Panc1 (cell line): ENCODE measurements around the gene EFCAB7.

Experiments used
- CTCF ChIP-seq: fragments of 450-650 bp; IDR thresholded peaks from 2 replicates; pipeline ENCODE4 v1.5.1; 2017; ENCODE audit warnings: mild to moderate bottlenecking
- POLR2AphosphoS5 ChIP-seq: IDR thresholded peaks from 2 replicates; pipeline ENCODE4 v1.6.1; 2012; ENCODE audit warnings: mild to moderate bottlenecking, low read depth, low read length, moderate library complexity
- REST ChIP-seq, 2 experiments: IDR thresholded peaks; 2 replicates each; pipeline ENCODE4 v1.6.1; 2011 to 2012; ENCODE audit warnings: low read depth in 2 of 2, control low read depth in 1 of 2, low read length in 1 of 2, mild to moderate bottlenecking in 1 of 2, moderate library complexity in 1 of 2; ENCODE audit not compliant: insufficient read depth in 1 of 2
- SIN3A ChIP-seq: IDR thresholded peaks from 2 replicates; pipeline ENCODE4 v1.6.1; 2012; ENCODE audit warnings: low read depth, mild to moderate bottlenecking, low read length, moderate library complexity, borderline replicate concordance; ENCODE audit not compliant: insufficient read depth

DNA sequence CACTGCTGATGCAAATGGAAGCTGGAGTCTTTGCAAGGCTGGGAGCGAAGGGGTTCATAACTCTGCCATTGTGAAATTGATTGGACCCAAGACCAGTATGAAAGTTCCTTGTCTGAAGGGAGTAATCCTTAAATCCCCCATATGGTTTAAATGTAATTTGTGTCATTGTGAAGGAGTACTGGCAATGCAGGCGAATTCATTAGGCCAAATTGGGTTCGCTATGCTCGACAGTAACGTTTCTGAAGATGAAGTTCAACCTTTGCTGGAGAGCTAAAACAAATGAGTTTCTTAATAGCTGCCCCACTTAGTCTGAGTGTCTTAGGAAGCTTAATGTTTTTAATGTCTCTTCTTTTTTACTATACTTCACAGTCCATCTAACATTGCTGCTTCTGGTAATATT, 97.3 kb downstream of the EFCAB7 start:
- TF ChIP-seq CTCF, result no peak
- no peak for TF ChIP-seq SIN3A
- no peak for TF ChIP-seq REST (IDR thresholded peaks at IDR 0.05; ENCODE audit: insufficient read depth in 1 of 2, low read depth in 2 of 2, low read length in 1 of 2)
- TF ChIP-seq POLR2AphosphoS5, result no peak
